Peyer's patch (tissue), 4 donors: Measurements from ENCODE around the gene COMMD6. TPM values are rescaled to one million over a fixed set of nuclear protein-coding genes. Genes with fewer than 3 reads are reported as not detected.

ENCODE experiments used
- DNase-seq, 3 donors: peaks; one replicate each; pipeline ENCODE4 v3.0.0-alpha.2; 2017 to 2019
- H3K27ac ChIP-seq, 4 donors: fragments of 200-600 bp; sonication (generic); one replicate each; pipeline ENCODE4 v1.5.1; 2016 to 2019
- H3K27me3 ChIP-seq, 2 donors: fragments of 200-600 bp; sonication (generic); one replicate each; pipeline ENCODE4 v1.5.1; 2019
- H3K36me3 ChIP-seq, 3 donors: fragments of 200-600 bp; sonication (generic); one replicate each; pipeline ENCODE4 v1.5.1; 2016 to 2019
- H3K4me1 ChIP-seq, 4 donors: fragments of 200-600 bp; sonication (generic); one replicate each; pipeline ENCODE4 v1.5.1; 2016 to 2019
- H3K4me3 ChIP-seq, 4 donors: fragments of 200-600 bp; sonication (generic); 1 replicate in 3 of 4; 2 replicates in 1 of 4; pipeline ENCODE4 v1.5.1; 2016 to 2019; ENCODE audit warnings: mild to moderate bottlenecking in 1 of 4
- H3K9me3 ChIP-seq, 4 donors: fragments of 200-600 bp; sonication (generic); one replicate each; pipeline ENCODE4 v1.5.1; 2016 to 2019; ENCODE audit warnings: mild to moderate bottlenecking in 1 of 4
- POLR2A ChIP-seq, 2 donors: fragments of 450-650 bp; IDR thresholded peaks; one replicate each; pipeline ENCODE4 v1.5.1; 2017; ENCODE audit warnings: antibody characterized with exemption in 2 of 2, mild to moderate bottlenecking in 2 of 2, moderate library complexity in 2 of 2
- total RNA-seq, 4 donors: library from RNA; depleted of rRNA; stranded (reverse); fragments of >200 nt; gene quantifications; one replicate each; pipeline ENCODE4 v1.1.0, GENCODE V29; 2016
- TF ChIP-seq, protein P1 (sequence below), 6 experiments: fragments of 450-650 bp in 4 of 6; fragments of 200-600 bp in 2 of 6; sonication (generic) in 1 of 6; IDR thresholded peaks; one replicate each; pipeline ENCODE4 v1.5.1; 2017 to 2019; ENCODE audit warnings: antibody characterized with exemption in 6 of 6, mild to moderate bottlenecking in 3 of 6, moderate library complexity in 1 of 6

The COMMD6 gene
- 10 to 100 TPM; 32.7 to 56.6 (median 46.0) TPM for total RNA-seq

DNA sequence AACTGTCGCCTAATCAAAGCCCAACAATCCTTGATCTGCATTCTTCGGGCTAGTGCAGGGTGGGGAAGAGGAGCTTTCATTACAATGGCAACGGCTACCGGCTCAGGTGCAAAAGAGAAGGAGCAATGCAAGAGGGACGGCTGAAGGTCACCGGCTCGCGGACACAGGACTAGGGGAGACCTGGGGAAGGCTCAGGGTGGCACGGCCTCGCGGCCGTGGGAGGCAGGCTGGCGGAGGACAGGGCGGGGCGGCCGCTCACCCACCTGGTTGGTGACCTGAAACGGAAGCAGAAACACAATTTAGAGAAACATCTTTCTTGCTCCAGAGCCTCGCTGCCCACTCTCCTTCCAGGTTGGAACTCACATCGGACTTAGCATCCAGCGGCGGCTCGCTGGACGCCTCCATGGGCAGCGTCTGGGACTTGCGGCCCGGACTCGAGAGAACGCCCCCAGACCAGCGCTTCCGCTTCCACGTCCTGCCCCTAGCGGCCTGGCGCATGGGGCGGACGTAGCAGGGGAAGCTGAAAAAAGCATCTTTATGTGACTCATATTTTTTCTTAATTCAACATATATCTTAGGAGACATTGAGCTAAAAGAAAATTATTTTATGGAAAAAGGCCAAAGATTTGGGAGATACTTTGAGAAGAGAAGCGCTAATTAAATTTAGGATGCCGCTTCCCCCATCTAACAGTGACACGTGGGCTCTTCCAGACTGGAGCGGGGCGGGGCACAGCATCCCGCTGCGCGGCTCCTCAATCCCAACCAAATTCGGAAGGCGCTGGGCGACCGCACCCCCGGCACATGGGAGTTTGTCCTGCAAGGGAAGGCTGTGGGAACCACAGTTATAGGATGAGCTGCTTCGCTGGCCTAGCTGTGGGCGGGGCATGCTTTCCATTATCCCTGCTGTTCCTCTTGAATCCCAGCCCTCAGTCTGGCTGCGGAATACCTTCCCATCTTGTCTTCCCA lies at the start of gene COMMD6:
Gene COMMD6, minus strand, starts transcription at position 441 of the 965 bp plus-strand sequence. Its CDS starts 36 bp downstream, at position 405.
- Histone ChIP-seq H3K4me3 (peak within 1 kb of the TSS; percentile 62 to 78 (median 73)), H3K27me3 (no peaks in the 10 kb centered on the region), H3K9me3 (no peaks in the 10 kb centered on the region), H3K4me1 (peaks cover 0 to 11% (median 3%) of the 10 kb centered on the region in 4 donors), H3K36me3 (peaks cover 0 to 7% (median 0%) of the 10 kb centered on the region in 3 donors), H3K27ac (peak within 1 kb of the TSS; percentile 36 to 83 (median 71))
- DNase-seq = peak; percentile 67 to 86 (median 85)
- TF ChIP-seq POLR2A (IDR thresholded peaks at IDR 0.05) = peak; percentile 56 to 65
- TF ChIP-seq, protein P1, sequence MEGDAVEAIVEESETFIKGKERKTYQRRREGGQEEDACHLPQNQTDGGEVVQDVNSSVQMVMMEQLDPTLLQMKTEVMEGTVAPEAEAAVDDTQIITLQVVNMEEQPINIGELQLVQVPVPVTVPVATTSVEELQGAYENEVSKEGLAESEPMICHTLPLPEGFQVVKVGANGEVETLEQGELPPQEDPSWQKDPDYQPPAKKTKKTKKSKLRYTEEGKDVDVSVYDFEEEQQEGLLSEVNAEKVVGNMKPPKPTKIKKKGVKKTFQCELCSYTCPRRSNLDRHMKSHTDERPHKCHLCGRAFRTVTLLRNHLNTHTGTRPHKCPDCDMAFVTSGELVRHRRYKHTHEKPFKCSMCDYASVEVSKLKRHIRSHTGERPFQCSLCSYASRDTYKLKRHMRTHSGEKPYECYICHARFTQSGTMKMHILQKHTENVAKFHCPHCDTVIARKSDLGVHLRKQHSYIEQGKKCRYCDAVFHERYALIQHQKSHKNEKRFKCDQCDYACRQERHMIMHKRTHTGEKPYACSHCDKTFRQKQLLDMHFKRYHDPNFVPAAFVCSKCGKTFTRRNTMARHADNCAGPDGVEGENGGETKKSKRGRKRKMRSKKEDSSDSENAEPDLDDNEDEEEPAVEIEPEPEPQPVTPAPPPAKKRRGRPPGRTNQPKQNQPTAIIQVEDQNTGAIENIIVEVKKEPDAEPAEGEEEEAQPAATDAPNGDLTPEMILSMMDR (IDR thresholded peaks at IDR 0.05) = peak; percentile 18 to 83 (median 67)

DNA sequence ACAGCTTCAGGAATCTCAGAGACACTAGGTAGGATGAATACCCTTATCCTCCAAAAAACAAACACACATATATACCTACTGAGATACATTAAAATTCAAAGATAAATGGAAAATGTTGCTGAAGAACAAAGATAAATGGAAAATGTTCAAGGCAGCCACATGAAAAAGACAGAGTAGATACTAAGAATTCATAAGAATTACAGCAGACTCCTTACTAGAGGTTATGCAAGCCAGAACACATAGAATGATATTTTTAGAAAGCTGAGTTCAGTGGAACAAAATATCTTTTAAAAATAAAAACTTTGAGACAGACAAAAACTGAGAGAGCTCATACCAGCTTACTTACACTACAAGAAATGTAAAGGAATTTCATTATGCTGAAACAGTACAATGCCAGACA lies 47.5 kb upstream of the COMMD6 start:
- Histone ChIP-seq H3K27ac (no peak overlapping the region), H3K27me3 (no peaks in the 10 kb centered on the region), H3K4me3 (no peak overlapping the region), H3K4me1 (no peaks in the 10 kb centered on the region), H3K9me3 (peaks cover 0 to 3% (median 0%) of the 10 kb centered on the region in 4 donors), H3K36me3 (peaks cover 0 to 9% (median 0%) of the 10 kb centered on the region in 3 donors)
- DNase-seq = no peak
- TF ChIP-seq, protein P1 (IDR thresholded peaks at IDR 0.05) = no peak
- no peak for TF ChIP-seq POLR2A (IDR thresholded peaks at IDR 0.05)

DNA sequence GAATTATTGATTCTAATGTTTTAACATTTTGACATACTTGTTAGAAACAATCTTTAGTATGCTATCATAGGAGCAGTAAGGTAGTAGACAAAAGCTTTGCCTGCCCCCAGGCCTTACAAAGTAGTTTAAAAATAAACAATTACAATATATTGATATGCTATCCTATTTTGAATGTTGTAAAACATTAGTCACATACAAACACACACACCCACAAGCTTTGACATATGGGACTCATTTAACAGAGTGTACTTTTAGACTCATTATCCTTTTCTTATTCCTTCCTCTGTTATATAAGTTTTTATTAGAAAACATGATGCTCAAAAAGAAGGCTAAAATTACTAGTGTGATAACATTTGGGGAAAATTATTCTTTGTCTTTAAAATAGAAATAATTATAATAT lies 45.5 kb upstream of the COMMD6 start:
- H3K36me3 ChIP-seq = no peaks in the 10 kb centered on the region
- no peaks in the 10 kb centered on the region for H3K27me3 ChIP-seq
- no peaks in the 10 kb centered on the region for H3K4me1 ChIP-seq
- no peak overlapping the region for H3K27ac ChIP-seq
- no peak for DNase-seq
- H3K4me3 ChIP-seq = no peak overlapping the region
- peaks cover 0 to 3% (median 0%) of the 10 kb centered on the region in 4 donors for H3K9me3 ChIP-seq
- no peak for TF ChIP-seq POLR2A (IDR thresholded peaks at IDR 0.05)
- TF ChIP-seq, protein P1 (IDR thresholded peaks at IDR 0.05) = no peak

DNA sequence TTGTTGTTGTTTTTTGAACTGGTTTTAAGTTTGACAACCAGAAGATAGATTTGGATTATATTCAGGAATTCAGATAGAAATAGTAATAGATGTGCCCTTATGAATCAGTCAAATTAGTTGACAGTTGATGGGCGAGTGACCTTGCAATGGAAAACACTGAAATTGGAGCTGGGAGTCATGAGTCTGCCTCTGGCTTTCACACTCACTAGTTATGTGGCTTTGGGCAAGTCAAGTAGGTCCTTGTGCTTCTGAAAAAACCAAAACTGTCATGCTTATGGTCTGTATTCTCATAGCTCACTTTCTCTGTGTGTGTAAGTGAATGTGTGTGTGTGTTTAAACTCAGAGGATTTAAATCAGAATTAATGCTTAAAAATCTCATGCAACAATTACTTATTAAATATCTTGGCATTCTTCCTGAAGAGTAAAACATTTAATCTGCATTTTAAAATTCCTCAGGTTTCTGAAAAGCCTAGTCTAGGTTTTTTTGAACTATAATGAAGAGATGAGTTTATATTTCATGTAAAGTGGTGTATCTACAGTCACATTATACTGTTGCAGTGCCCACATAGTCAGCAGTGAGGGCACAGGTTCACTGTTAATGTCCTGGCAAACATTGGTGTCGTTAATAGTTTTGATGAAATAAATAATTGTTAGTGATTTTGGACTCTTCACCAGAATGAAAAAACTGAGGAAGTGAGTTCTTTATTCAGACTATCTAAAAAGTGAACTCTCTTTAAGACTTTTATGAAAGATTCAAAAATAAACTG lies 44.4 kb upstream of the COMMD6 start:
- Histone ChIP-seq H3K4me3 (no peak overlapping the region), H3K27me3 (no peaks in the 10 kb centered on the region), H3K4me1 (no peaks in the 10 kb centered on the region), H3K9me3 (peaks cover 0 to 3% (median 0%) of the 10 kb centered on the region in 4 donors), H3K36me3 (no peaks in the 10 kb centered on the region), H3K27ac (no peak overlapping the region)
- DNase-seq = no peak
- TF ChIP-seq, protein P1 (IDR thresholded peaks at IDR 0.05) = no peak
- TF ChIP-seq POLR2A (IDR thresholded peaks at IDR 0.05) = no peak

DNA sequence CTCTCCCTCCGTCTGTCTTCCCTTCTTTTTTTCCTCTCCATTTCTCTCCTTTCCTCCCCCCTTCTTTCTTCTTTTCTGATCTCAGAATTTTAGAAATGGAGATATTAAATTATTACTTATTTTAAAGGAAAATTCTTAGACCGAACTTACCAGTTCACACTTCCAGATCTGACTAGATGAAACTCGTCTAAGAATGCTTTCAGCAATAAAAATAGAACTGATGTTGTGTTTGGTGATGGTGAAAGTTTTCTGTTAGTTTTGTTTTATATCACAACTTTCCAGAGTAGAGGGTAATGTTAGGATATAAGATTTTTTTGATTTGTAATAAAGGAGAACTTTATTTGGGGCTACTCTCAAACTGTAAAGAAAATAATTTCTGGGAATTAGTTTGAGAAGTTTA lies 41.9 kb upstream of the COMMD6 start:
- Histone ChIP-seq H3K36me3 (peaks cover 0 to 7% (median 0%) of the 10 kb centered on the region in 3 donors), H3K4me1 (no peaks in the 10 kb centered on the region), H3K27me3 (no peaks in the 10 kb centered on the region), H3K27ac (no peak overlapping the region), H3K9me3 (no peaks in the 10 kb centered on the region), H3K4me3 (no peak overlapping the region)
- TF ChIP-seq POLR2A (IDR thresholded peaks at IDR 0.05) = no peak
- TF ChIP-seq, protein P1 (IDR thresholded peaks at IDR 0.05) = no peak
- DNase-seq = no peak
